Urothelium cell line (cell line): Measurements from ENCODE around the gene TRAF7.

Source experiments
- DNase-seq: peaks from one replicate; pipeline ENCODE4 v3.0.0; 2011; ENCODE audit warnings: low spot score, mixed read lengths
- FAIRE-seq: peaks from 2 replicates; lab custom pipeline; 2011; peaks lifted over from hg19 to GRCh38; lab: Jason Lieb, UNC

Gene TRAF7

DNA sequence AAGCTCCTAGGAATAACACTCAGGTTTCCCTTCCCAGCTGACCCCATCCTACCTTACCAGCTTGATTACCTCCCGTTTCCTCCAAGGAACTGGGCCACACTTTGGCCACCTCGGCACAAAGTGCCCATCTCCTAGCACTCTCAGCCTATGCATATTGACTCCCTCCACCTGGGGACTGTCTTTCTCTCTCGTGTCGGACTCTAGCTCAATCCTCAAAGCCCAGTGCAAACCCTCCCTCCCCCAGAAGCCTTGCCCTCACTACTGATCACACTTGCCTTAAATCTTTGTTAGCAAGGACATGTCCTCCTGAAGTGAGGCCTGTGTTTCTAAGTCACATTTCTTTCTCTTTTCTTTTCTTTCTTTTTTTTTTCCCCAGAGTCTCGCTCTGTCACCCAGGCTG is 9.7 kb upstream of the TRAF7 start:
- no peak for FAIRE-seq
- no peak for DNase-seq

- DNase-seq (no peak), FAIRE-seq (no peak)
Observed at GRCh38 chr16:2147378-2147777, 8.2 kb upstream of the TRAF7 start.

- DNase-seq (peak; percentile 79), FAIRE-seq (peak; percentile 23)
Observed at GRCh38 chr16:2147981-2148671, 7.5 kb upstream of the TRAF7 start, which contains the start of gene RAB26. Gene RAB26 (plus strand): TSS chr16:2148625. CDS start chr16:2148784, 159 bp downstream.

GRCh38 chr16:2148714-2149629 is 6.6 kb upstream of the TRAF7 start:
- FAIRE-seq (no peak), DNase-seq (peak; percentile 49)

DNA sequence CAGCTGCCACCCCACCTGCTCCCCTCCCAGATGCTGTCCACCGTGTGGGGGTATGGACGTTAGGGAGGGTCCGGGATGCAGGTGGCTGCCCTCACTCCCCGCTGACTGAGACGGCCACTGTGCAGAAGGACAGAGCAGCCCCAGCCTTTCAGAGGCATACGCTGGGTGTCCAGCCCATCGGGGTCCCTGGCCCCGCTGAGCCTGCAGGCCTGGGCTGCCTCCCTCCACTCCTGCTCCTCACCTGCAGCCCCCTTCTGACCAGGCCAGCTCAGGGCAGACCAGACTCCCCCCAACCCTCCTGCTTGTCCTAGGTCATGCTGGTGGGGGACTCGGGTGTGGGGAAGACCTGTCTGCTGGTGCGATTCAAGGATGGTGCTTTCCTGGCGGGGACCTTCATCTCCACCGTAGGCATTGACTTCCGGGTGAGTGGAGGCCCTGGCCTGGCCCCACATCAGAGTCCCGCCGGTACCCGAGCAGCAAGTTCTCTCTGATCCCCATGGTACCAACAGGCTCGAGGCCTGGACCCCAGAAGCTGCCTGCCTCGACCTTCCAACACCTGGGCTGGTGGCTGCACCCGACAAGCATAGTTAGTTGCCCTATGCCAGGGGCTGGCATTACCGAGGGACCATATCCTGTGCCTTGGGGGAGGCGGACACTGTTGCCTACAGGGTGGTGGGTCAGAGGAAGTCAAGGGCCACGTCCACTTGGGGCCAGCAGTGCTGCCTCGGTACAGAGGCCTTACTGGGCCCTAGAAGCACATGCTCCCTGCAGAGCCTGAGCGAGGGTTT is 5.8 kb upstream of the TRAF7 start:
- FAIRE-seq (no peak), DNase-seq (no peak)

GRCh38 chr16:2150418-2151187 is 5.0 kb upstream of the TRAF7 start:
- peak; percentile 49 for DNase-seq
- no peak for FAIRE-seq

- FAIRE-seq, result no peak
- no peak for DNase-seq
Observed at GRCh38 chr16:2151188-2152091, 4.1 kb upstream of the TRAF7 start.

DNA sequence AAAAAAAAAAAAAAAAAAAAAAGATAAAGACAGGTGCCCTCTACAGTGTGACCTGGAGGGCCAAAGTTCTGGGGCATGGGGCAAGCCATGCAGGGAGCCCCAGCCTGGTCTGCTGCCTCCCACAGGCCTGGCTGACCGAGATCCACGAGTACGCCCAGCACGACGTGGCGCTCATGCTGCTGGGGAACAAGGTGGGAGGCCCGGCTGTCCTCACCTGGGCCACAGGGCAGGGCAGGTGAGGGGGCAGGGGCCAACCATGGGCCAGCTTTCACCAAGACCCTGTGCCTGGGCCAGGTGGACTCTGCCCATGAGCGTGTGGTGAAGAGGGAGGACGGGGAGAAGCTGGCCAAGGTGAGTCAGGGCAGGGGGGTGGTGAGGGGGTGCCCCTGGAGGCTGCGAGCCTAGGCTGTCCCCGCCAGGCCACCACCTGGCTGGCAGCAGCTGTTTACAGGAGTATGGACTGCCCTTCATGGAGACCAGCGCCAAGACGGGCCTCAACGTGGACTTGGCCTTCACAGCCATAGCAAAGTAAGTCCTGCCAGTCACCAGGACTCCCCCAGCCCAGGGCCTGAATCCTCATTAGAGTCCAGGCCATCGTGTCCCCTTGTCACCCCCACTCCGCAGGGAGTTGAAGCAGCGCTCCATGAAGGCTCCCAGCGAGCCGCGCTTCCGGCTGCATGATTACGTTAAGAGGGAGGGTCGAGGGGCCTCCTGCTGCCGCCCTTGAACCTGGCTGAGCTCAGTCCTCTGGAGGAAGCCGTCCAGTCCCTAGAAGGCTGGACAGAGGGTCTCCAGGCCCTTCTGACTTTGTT is 2.7 kb upstream of the TRAF7 start:
- no peak for FAIRE-seq
- DNase-seq, result peak; percentile 32

- DNase-seq (no peak), FAIRE-seq (no peak)
Observed at GRCh38 chr16:2154533-2155090, 970 bp upstream of the TRAF7 start.

DNA sequence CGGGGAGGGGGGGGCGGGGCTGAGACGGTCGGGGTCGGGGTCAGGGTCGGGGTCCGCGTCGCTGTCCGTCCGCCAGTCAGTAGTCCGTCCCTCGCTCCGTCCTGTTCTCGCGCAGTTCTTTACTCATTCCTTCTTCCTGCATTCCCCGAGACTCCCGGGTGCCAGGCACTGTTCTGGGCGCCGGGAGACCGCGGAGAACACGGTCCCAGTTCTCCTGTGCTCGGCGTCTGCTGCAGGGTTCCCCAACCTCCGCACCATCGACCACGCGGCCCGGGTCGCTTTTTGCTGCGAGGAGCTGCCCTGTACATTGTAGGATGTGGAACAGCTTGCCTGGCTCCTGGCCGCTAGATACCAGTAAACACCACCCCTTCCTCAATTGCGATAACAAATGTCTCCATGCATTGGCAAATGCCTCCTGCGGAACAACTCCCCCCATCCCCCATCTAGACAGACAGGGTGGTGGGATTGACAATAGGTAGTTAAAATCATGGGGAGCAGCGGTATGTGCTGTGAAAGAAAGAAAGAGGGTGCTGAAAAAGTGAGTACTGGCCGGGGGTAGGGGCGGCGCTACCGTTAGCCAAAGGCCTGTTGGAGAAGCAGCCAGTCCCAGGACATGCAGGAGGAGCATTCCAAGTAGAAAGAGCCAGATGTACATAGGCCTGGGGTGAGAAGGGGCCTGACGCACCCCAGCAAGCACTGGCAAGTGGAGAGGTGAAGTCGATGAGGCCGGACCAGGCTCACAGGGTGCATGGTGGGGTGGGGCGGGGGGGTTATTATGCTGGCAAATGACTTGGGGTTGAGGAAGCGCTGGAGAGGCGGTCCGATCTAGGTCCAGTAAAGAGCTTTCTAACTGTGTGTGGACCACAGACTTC is 631 bp downstream of the TRAF7 start:
- FAIRE-seq, result no peak

DNA sequence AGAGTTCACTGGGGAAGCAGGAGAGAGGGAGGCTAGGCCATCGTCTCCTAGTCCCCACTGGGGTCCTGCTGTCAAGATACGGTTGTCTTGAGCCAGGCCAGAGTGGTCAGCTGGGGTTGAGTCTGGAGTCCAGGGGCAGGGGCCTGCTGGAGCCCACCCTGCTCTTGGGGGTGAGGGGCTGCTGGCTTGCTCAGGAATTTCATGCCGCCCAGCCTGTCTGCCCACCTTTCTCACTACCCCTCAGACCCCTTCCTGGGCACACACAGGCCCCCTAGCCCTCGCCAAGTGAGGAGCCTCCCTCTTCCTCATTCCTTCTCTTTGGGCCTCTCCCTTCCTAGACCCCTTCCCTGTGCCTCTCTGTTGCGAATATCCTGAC is 1.3 kb downstream of the TRAF7 start:
- DNase-seq (no peak), FAIRE-seq (no peak)

More for the DNA sequence above, 631 bp downstream of the TRAF7 start:
- peak; percentile 18 for DNase-seq

GRCh38 chr16:2157480-2158261 is 2.1 kb downstream of the TRAF7 start:
- no peak for FAIRE-seq
- no peak for DNase-seq

DNA sequence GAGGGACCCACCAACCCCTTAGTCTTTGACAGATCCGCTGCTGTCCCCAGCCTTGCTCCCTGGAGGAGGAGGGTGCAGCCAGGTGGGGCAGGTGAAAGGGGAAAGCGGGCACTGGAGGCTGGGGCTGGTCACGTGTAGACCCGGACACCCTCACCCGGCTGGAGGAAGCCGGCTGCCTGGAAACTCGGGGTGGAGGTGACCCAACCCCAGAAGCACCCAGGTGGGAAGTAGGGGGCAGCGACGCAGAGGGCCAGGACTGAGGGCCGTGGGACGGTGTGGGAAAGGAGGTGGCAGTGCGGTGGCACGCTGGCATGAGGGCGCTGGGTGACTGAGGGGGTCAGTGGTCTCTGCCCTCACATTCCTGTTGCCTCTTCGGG is 2.7 kb downstream of the TRAF7 start:
- FAIRE-seq, result no peak
- DNase-seq, result no peak

- FAIRE-seq (no peak), DNase-seq (no peak)
Observed at GRCh38 chr16:2159175-2159838, 3.7 kb downstream of the TRAF7 start.

GRCh38 chr16:2160915-2161551 is 5.5 kb downstream of the TRAF7 start:
- no peak for FAIRE-seq
- DNase-seq, result no peak

DNA sequence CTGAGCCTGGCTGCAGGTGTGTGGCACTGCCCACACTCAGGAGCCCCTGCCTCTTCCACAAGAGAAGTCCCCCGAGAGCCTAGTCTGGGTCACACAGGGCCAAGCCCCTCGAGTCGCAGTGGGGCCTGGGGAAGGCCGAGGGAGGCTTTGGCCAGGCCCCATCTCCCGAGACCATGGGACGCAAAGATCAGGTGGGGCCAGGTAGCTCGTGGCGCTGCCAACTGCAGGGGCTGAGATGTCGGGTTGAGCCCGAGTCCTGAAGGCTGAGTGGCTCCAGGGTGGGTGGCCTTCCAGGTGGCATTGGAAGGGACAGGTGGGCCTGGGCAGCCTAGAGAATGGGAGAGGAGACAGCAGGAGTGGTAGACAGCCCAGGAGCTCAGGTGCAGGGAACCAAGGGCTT is 6.3 kb downstream of the TRAF7 start:
- FAIRE-seq, result no peak
- no peak for DNase-seq
